H1 (cell line): ENCODE data around the gene RPUSD1. TPM values are rescaled to one million over a fixed set of nuclear protein-coding genes. Genes with fewer than 3 reads are reported as not detected.

Source experiments
- RNF2 ChIP-seq: fragments of 200-900, 300-1000 bp; sonication (generic); IDR thresholded peaks from 2 replicates; pipeline ENCODE4 v1.7.1; 2016; ENCODE audit warnings: borderline replicate concordance, low read depth, mild to moderate bottlenecking, antibody characterized with exemption, low read length; ENCODE audit not compliant: poor library complexity, severe bottlenecking; ENCODE audit errors: missing control alignments
- polyA plus RNA-seq, 7 experiments: library from polyadenylated mRNA; depleted of rRNA in 3 of 7; stranded (reverse) in 5 of 7; unstranded in 2 of 7; fragments of >200 nt in 5 of 7; fragments of 200-250 nt in 2 of 7; gene quantifications; 1 replicate in 5 of 7; 2 replicates in 1 of 7; 4 replicates in 1 of 7; pipeline versions ENCODE4 v1.2.1 to v1.2.3, GENCODE V29; 2011 to 2013; ENCODE audit warnings: missing spikeins in 2 of 7, mixed read lengths in 2 of 7
- total RNA-seq: library from RNA; stranded (reverse); fragmentation: NEBNext Ultra II Directional; extraction: Animal tissue kit (Norgen Biotek cat#: 25700); gene quantifications from 2 replicates; pipeline ENCODE4 v1.2.1, GENCODE V29; 2021

Gene RPUSD1
- total and polyA plus RNA-seq, 2 of the 8 experiments (the other 6 are each of a cell fraction or from before 2014, with no cell fraction given): 32.2 to 61.8 TPM

- no peak for TF ChIP-seq RNF2
Observed at GRCh38 chr16:830107-830870, 42.1 kb upstream of the RPUSD1 start (continued).
